ENCODE measurements around the gene SERINC2.
"Not testable (repeated sequence)": the region's sequence is repeated elsewhere in the genome, so short reads cannot be mapped to it uniquely, and the experiment has no call there.

The SERINC2 gene

DNA sequence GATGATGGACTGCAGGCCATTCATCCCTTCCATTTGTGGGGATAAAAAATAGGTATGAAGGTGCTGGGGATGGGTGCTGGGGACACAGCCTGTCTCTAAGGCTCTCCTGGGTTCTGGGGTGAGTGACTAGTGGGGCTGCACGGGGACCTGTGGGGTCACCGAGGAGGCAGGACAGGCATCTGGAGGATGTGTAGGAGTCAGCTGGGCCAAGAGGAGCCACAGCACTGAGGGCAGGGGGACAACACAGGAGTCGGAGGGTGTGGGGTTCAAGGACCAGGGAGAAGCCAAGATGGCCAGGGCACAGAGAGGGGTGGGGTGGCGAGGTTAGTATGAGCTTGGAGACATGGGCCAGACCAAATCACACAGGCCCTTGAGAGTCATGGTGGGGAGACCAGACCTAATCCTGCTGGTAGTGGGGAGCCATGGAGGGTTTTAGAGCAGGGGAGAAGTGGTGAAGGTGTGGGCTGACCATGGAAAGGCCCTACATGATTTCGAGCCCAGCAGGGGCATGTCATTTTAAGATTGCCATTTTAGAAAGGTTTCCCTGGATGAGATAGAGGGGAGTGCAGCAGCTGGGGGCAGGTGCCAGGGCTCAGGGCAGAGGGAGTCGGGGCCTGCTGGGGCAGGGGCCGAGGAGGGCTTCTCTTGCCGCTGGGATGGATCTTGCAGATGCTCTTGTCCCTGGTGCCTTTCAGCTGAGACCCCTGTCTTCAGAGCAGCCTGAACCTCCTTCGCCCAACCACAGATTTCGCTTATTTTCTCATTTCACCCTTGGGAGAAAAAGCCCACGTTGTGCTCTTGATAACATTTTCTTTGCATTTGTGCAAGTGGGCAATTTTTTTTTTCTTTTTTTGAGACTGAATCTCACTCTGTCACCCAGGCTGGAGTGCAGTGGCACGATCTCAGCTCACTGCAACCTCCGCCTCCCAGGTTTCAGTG is 22.7 kb downstream of the SERINC2 start:
- no peak for DNase-seq

DNA sequence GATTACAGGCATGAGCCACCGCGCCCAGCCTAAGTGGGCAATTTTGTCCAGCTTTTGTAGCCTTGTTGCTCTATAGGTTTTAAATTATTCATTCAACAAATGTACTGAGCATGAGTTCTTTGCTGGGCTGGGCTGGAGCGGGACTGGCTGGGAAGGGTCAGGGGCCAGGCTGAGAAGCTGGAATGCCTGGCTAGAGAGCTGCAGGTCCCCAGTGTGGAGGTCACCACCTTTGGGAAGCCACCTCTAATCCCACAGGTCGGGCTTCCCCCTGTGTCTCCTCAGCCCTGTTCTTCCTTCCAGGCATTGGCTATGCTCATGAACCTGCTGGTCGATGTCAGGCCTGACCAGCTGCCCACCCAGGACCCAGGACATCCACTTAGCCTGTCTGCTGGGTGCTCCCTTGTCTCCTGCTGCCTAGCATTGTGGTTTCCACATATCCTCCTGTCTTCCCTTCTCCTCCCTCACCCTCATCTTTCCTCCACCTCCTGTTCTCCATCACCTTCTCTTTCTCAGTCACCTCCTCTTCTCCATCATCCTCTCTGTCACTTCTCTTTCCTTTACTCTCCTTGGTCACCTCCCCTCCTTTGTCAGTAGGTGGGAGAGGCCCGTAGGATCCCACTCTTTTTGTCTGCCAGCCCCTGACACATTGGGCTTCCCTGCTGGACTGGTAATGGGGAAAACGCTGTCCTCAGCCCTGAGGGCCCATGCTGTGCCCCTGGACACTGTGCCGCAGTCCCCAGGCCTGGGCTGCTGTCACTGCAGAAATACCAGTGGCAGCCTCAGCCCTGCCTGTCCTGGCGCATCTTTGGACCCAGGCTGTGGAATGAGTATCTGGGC is 23.8 kb downstream of the SERINC2 start:
- DNase-seq = no peak

GRCh38 chr1:31437433-31438037 is 24.5 kb downstream of the SERINC2 start:
- DNase-seq = no peak

GRCh38 chr1:31439276-31439675 is 26.3 kb downstream of the SERINC2 start:
- DNase-seq = no peak

DNA sequence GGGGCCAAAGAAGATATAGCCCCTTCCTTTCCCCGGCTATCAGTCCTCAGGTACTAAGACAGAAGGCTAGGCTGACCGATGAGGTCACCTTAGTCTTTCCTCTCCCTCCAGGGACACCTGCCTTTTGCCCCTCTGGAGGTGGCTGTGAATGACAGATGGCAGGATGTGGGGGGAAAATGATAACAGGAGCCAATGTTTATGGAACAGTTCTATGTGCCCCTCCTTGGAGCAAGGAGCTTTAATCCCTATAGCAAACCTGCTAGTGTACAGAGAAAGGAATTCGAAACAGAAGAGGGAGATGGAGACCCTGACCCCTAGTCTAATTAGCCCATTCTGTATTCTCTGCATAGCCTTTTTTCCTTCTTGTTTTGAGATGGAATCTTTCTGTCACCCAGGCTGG is 28.1 kb downstream of the SERINC2 start:
- no peak for DNase-seq

DNA sequence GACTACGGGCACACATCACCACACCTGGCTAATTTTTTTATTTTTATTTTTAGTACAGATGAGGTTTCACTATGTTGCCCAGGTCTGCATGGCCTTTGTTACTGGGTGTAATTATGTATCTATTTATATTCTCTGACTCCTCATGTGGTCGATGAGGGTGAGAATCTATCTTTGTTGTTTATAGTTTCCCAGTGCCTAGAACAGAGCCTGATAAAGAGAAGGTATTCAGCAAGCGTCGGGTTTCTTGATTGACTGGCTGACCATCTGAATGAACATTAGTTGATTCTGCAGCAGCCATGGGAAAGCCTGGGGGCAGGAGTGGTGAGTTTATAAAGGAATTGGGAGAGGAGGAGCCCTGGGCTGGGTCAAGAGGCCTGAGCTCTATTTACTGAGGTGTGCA is 28.5 kb downstream of the SERINC2 start:
- no peak for DNase-seq

- no peak for DNase-seq
Observed at GRCh38 chr1:31441970-31442647, 29.1 kb downstream of the SERINC2 start.

GRCh38 chr1:31442648-31442994 is 29.6 kb downstream of the SERINC2 start:
- DNase-seq = no peak

GRCh38 chr1:31443673-31444072 is 30.7 kb downstream of the SERINC2 start:
- no peak for DNase-seq

DNA sequence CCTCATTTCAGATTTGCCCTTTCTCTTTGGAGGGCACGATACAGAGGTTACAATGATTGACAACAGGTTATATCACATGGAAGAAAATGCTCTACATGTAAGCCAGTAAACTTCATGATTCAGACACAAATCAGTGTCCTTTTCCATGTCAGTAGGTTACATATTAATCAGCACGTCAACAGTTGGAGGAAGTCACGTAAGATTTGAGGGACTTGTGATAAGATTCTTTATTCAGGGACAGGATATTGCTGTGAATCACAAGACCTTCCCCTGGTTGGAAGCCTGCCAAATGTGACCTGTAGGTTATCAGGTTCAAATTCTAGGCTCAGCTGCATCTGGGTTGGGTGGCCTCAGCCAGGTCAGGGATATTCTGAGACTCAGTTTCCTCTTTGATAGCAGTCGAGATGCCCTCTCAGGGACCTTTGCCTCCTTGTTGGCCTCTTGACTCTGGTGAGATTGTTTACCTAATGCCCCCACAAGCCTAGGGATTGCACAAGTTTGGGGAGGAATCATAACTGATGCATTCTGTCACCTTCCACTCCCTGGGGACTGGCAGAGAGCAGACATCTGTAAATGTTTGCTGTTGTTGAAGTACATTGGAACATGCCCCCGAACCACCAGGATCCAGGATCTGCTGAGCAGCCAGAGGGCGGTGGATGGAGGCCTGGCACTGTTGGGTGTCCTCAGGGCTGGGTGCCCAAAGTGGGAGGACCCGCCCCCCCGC is 31.9 kb downstream of the SERINC2 start:
- no peak for DNase-seq

GRCh38 chr1:31445951-31446350 is 32.9 kb downstream of the SERINC2 start:
- no peak for DNase-seq

DNA sequence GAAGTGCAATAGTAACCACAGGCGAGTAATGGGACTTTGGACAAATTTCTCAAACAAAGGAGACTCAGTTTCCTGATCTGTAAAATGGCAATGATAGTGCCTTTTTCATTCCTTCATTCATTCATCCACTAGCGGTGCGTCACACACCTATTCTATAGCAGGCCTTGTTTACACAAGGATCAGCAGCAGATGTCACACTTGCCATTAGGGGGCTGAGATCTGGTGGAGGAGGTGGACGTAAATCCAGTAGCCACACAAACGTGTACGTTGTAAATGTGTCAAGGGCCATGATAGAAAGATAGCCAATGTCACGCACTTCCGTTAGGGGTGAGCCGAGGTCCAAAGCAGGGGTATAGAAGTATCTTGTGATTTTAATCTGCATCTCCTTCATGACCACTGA is 34.2 kb downstream of the SERINC2 start:
- no peak for DNase-seq

GRCh38 chr1:31453384-31454079 is 40.5 kb downstream of the SERINC2 start:
- DNase-seq = no peak

DNA sequence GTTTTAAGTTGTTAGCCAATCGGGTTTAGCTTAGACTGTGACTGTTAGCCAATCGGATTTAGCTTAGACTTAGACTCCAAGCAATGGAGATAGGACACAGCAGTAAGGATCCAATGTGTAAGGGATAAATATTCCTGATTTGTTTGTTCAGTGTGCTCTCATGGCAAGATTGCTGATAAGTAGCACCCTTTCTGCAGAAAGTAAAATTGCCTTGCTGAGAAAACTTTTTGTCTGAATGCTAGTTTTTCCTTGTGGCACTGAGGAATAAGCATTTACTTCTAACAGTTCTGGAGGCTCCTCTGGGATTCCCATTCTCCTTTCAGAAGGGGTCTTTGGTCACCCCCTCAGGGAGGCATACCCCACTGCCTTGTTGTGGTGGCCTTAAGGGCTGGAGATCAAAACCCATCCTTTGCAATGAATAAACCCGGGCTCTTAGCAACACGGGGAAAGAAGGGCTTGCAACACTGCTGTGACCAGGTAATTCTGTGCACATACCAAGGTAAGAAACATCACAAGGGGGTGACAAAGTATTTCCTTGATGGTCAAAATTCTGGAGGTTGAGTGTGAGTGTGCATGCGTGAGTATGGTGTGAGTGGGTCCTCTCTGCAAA is 45.4 kb downstream of the SERINC2 start:
- no peak for DNase-seq

GRCh38 chr1:31460027-31460426 is 47.0 kb downstream of the SERINC2 start:
- DNase-seq = no peak

GRCh38 chr1:31467005-31467674 is 54.1 kb downstream of the SERINC2 start:
- DNase-seq = no peak

- no peak for DNase-seq
Observed at GRCh38 chr1:31470794-31471315, 57.8 kb downstream of the SERINC2 start.

DNA sequence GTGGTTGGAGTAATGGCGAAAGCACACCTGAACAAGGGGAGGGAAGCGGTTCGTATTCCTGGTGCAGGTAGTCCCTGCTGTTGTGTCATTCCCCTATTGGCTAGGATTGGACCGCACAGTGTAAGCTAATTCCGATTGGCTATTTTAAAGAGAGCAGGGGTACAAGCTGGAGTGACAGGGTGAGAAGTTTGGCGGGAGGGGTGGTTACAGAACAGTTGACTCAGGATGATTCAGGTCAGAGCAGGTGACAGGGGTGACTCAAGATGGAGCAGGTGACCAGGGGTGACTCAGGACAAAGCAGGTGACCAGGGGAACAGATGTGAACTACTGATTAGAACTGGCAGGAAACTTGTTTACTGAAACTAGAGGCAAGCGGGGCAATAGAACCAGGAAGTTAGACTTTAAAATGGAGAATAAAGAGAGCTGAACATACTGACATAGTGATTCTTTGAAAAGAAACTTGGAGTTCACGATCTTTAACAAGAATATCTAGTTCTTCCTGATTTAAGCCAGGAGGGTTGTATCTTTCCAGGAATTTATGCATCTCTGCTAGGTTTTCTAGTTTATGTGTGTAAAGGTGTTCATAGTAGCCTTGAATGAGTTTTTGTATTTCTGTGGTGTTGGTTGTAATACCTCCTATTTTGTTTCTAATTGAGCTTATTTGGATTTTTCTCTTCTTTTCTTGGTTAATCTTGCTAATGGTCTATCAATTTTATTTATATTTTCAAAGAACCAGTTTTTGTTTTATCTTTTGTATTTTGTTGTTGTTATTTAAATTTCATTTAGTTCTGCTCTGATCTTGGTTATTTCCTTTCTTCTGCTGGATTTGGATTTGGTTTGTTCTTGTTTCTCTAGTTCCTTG is 58.7 kb downstream of the SERINC2 start:
- DNase-seq = not testable (repeated sequence)

DNA sequence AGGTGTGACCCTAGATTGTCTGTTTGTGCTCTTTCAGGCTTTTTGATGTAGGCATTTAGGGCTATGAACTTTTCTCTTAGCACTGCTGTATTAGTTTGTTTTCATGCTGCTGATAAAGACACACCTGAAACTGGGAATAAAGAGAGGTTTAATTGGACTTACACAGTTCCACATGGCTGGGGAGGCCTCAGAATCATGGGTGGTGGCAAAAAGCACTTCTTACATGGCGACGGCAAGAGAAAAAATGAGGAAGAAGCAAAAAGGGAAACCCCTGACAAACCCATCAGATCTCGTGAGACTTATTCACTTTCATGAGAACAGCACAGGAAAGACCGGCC is 59.3 kb downstream of the SERINC2 start:
- not testable (repeated sequence) for DNase-seq

Data from stimulated activated CD4-positive, alpha-beta T cell treated with anti-CD3 and anti-CD28 coated beads, Interleukin-4, amount 100 ng/mL, for 1 hour (primary cell).